GM23338 (cell line): Measurements from ENCODE around the gene CLASRP. TPM values are rescaled to one million over a fixed set of nuclear protein-coding genes. Genes with fewer than 3 reads are reported as not detected.

Source experiments
- EZH2 ChIP-seq: fragments of 200-600 bp; sonication (generic); IDR thresholded peaks from one replicate; pipeline ENCODE4 v1.8.0; 2017; ENCODE audit warnings: antibody characterized with exemption, mild to moderate bottlenecking, low read depth; ENCODE audit not compliant: unreplicated experiment
- EZH2phosphoT487 ChIP-seq: fragments of 200-600 bp; sonication (generic); IDR thresholded peaks from one replicate; pipeline ENCODE4 v1.8.1; 2018; ENCODE audit warnings: antibody characterized with exemption; ENCODE audit not compliant: unreplicated experiment
- NANOG ChIP-seq: IDR thresholded peaks from 2 replicates; pipeline ENCODE4 v1.6.1; 2016; ENCODE audit warnings: antibody characterized with exemption, borderline replicate concordance
- POLR2AphosphoS5 ChIP-seq: IDR thresholded peaks from 2 replicates; pipeline ENCODE4 v1.6.1; 2016; ENCODE audit warnings: antibody characterized with exemption, low read depth
- STAT1 ChIP-seq: IDR thresholded peaks from one replicate; pipeline ENCODE4 v1.6.1; 2016; ENCODE audit warnings: antibody characterized with exemption; ENCODE audit not compliant: unreplicated experiment
- ZNF114 ChIP-seq: fragments of 250-450 bp; sonication (Bioruptor Pico); IDR thresholded peaks from 2 replicates; pipeline ENCODE4 v1.5.0; 2020; ENCODE audit warnings: mild to moderate bottlenecking, moderate library complexity
- ZNF331 ChIP-seq: fragments of 250-450 bp; sonication (Bioruptor Pico); IDR thresholded peaks from 2 replicates; pipeline ENCODE4 v1.5.0; 2020; ENCODE audit warnings: low read depth, mild to moderate bottlenecking, moderate library complexity
- polyA plus RNA-seq: library from polyadenylated mRNA; unstranded; fragments of >200 nt; fragmentation: Nextera tagmentation; extraction: Ambion mirVana; gene quantifications from 2 replicates; pipeline ENCODE4 v1.2.1, GENCODE V29; 2016
- total RNA-seq: library from RNA; depleted of rRNA; stranded (reverse); fragments of >200 nt; shearing (Covaris generic); gene quantifications from 2 replicates; pipeline ENCODE4 v1.2.3, GENCODE V29; 2014
- TF ChIP-seq, protein P1 (sequence below): fragments of 250-450 bp; sonication (Bioruptor Pico); IDR thresholded peaks from 2 replicates; pipeline ENCODE4 v1.5.0; 2020; ENCODE audit warnings: mild to moderate bottlenecking, moderate library complexity
- TF ChIP-seq, protein P2 (sequence below), 2 experiments: fragments of 200-600 bp in 1 of 2; sonication (generic) in 1 of 2; conservative IDR thresholded peaks; 2 replicates each; pipeline versions ENCODE4 v1.5.1 to v1.6.1; 2016 to 2017; ENCODE audit warnings: antibody characterized with exemption in 2 of 2, low read depth in 2 of 2, mild to moderate bottlenecking in 2 of 2, moderate library complexity in 1 of 2

The CLASRP gene
- total and polyA plus RNA-seq, 2 experiments from 2014 or later: 27.1 to 78.7 TPM

DNA sequence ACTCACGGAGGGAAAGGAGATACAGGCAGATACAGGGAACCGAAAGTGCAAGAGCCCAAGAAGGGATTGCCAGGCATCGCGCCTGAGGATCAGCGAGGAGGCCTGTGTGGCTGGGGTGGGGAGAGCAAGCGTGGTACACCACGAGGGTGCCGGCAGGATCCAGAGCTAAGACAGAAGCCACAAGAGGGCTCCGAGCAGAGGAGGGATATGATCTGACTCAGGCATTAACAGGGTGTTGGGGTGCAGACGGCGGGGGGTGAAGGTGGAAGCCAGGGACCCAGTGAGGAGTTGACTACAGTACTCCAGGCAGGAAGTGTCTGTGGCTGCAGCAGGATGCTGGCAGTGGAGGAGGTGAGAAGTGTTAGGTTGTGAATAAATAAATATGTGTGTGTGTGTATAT lies 48.7 kb downstream of the CLASRP start (continued):
- TF ChIP-seq, protein P1, sequence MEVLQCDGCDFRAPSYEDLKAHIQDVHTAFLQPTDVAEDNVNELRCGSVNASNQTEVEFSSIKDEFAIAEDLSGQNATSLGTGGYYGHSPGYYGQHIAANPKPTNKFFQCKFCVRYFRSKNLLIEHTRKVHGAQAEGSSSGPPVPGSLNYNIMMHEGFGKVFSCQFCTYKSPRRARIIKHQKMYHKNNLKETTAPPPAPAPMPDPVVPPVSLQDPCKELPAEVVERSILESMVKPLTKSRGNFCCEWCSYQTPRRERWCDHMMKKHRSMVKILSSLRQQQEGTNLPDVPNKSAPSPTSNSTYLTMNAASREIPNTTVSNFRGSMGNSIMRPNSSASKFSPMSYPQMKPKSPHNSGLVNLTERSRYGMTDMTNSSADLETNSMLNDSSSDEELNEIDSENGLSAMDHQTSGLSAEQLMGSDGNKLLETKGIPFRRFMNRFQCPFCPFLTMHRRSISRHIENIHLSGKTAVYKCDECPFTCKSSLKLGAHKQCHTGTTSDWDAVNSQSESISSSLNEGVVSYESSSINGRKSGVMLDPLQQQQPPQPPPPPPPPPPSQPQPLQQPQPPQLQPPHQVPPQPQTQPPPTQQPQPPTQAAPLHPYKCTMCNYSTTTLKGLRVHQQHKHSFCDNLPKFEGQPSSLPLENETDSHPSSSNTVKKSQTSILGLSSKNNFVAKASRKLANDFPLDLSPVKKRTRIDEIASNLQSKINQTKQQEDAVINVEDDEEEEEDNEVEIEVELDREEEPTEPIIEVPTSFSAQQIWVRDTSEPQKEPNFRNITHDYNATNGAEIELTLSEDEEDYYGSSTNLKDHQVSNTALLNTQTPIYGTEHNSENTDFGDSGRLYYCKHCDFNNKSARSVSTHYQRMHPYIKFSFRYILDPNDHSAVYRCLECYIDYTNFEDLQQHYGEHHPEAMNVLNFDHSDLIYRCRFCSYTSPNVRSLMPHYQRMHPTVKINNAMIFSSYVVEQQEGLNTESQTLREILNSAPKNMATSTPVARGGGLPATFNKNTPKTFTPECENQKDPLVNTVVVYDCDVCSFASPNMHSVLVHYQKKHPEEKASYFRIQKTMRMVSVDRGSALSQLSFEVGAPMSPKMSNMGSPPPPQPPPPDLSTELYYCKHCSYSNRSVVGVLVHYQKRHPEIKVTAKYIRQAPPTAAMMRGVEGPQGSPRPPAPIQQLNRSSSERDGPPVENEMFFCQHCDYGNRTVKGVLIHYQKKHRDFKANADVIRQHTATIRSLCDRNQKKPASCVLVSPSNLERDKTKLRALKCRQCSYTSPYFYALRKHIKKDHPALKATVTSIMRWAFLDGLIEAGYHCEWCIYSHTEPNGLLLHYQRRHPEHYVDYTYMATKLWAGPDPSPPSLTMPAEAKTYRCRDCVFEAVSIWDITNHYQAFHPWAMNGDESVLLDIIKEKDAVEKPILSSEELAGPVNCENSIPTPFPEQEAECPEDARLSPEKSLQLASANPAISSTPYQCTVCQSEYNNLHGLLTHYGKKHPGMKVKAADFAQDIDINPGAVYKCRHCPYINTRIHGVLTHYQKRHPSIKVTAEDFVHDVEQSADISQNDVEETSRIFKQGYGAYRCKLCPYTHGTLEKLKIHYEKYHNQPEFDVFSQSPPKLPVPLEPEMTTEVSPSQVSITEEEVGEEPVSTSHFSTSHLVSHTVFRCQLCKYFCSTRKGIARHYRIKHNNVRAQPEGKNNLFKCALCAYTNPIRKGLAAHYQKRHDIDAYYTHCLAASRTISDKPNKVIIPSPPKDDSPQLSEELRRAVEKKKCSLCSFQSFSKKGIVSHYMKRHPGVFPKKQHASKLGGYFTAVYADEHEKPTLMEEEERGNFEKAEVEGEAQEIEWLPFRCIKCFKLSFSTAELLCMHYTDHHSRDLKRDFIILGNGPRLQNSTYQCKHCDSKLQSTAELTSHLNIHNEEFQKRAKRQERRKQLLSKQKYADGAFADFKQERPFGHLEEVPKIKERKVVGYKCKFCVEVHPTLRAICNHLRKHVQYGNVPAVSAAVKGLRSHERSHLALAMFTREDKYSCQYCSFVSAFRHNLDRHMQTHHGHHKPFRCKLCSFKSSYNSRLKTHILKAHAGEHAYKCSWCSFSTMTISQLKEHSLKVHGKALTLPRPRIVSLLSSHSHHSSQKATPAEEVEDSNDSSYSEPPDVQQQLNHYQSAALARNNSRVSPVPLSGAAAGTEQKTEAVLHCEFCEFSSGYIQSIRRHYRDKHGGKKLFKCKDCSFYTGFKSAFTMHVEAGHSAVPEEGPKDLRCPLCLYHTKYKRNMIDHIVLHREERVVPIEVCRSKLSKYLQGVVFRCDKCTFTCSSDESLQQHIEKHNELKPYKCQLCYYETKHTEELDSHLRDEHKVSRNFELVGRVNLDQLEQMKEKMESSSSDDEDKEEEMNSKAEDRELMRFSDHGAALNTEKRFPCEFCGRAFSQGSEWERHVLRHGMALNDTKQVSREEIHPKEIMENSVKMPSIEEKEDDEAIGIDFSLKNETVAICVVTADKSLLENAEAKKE (CRISPR knock-in tag): no peak
- no peak for TF ChIP-seq POLR2AphosphoS5
- no peak for TF ChIP-seq EZH2phosphoT487
- TF ChIP-seq, protein P2, sequence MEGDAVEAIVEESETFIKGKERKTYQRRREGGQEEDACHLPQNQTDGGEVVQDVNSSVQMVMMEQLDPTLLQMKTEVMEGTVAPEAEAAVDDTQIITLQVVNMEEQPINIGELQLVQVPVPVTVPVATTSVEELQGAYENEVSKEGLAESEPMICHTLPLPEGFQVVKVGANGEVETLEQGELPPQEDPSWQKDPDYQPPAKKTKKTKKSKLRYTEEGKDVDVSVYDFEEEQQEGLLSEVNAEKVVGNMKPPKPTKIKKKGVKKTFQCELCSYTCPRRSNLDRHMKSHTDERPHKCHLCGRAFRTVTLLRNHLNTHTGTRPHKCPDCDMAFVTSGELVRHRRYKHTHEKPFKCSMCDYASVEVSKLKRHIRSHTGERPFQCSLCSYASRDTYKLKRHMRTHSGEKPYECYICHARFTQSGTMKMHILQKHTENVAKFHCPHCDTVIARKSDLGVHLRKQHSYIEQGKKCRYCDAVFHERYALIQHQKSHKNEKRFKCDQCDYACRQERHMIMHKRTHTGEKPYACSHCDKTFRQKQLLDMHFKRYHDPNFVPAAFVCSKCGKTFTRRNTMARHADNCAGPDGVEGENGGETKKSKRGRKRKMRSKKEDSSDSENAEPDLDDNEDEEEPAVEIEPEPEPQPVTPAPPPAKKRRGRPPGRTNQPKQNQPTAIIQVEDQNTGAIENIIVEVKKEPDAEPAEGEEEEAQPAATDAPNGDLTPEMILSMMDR (conservative IDR thresholded peaks at IDR 0.05; ENCODE audit: low read depth in 2 of 2): no peak
- TF ChIP-seq ZNF114 (CRISPR knock-in tag): no peak
- TF ChIP-seq EZH2: no peak
- no peak for TF ChIP-seq NANOG
- TF ChIP-seq ZNF331 (CRISPR knock-in tag): no peak
- TF ChIP-seq STAT1: no peak
